Endothelial cell (in vitro differentiated cells): ENCODE data around the gene AGO3. TPM values are rescaled to one million over a fixed set of nuclear protein-coding genes. Genes with fewer than 3 reads are reported as not detected.

ENCODE experiments used
- DNase-seq: peaks from one replicate; pipeline ENCODE4 v3.0.0; 2021; ENCODE audit warnings: low spot score
- H3K27ac Mint-ChIP-seq: one replicate; pipeline ENCODE4 v1.8.0; 2021; ENCODE audit warnings: mixed read lengths, inconsistent platforms; ENCODE audit not compliant: unreplicated experiment
- H3K27me3 Mint-ChIP-seq: one replicate; pipeline ENCODE4 v1.8.0; 2021; ENCODE audit warnings: mild to moderate bottlenecking, moderate library complexity, mixed read lengths, inconsistent platforms; ENCODE audit not compliant: unreplicated experiment
- H3K36me3 Mint-ChIP-seq: one replicate; pipeline ENCODE4 v1.8.0; 2021; ENCODE audit warnings: mild to moderate bottlenecking, low read depth, mixed read lengths, inconsistent platforms; ENCODE audit not compliant: unreplicated experiment
- H3K4me1 Mint-ChIP-seq: one replicate; pipeline ENCODE4 v1.8.0; 2021; ENCODE audit warnings: mild to moderate bottlenecking, mixed read lengths, inconsistent platforms; ENCODE audit not compliant: unreplicated experiment
- H3K4me3 Mint-ChIP-seq: one replicate; pipeline ENCODE4 v1.8.0; 2021; ENCODE audit warnings: mild to moderate bottlenecking, mixed read lengths, inconsistent platforms; ENCODE audit not compliant: unreplicated experiment
- H3K9me3 Mint-ChIP-seq: one replicate; pipeline ENCODE4 v1.8.0; 2021; ENCODE audit warnings: mixed read lengths, inconsistent platforms; ENCODE audit not compliant: unreplicated experiment
- total RNA-seq: library from RNA; stranded (reverse); fragmentation: NEBNext Ultra II Directional; extraction: Animal tissue kit (Norgen Biotek cat#: 25700); gene quantifications from one replicate; pipeline ENCODE4 v1.2.1, GENCODE V29; 2021; ENCODE audit not compliant: unreplicated experiment
- TF ChIP-seq, protein P1 (sequence below): fragments of 200-600 bp; sonication (generic); IDR thresholded peaks from one replicate; pipeline ENCODE4 v1.5.0; 2021; ENCODE audit warnings: antibody characterized with exemption; ENCODE audit not compliant: unreplicated experiment

The AGO3 gene
- total RNA-seq, 1 donor from 2014 or later, result 25.9 TPM

DNA sequence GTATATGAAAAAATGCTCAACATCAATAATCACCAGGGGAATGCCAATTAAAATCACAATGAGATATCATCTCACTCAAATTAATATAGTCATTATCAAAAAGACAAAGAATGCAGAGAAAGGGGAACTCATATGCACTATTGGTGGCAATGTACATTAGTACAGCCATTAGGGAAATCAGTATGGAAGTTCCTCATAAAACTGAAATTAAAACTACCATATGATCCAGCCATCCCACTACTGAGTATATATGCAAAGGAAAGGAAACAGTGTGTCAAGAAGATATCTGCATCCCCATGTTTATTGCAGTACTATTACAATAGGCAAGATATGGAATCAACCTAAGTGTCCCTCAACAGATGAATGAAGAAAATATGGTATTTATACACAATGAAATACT, 120.9 kb downstream of the AGO3 start:
- DNase-seq, result no peak

DNA sequence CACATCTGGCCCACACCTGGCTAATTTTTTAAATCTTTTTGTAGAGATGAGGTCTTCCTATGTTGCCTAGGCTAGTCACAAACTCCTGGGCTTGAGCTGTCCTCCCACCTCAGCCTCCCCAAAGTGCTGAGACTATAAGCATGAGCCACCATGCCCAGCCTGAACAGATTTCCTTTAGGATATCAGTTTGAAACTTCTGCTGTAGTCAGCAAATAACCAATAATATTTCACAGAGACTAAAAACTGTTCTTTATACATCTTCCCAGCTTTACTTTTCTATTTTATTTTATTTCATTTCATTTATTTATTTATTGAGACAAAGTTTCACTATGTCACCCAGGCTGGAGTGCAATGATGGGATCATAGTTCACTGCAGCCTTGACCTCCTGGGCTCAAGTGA, 123.1 kb downstream of the AGO3 start:
- DNase-seq, result no peak
- no peaks in the 10 kb centered on the region for H3K9me3 Mint-ChIP-seq
- peaks cover 2% of the 10 kb centered on the region for H3K36me3 Mint-ChIP-seq
- H3K27ac Mint-ChIP-seq, result no peak overlapping the region
- TF ChIP-seq, protein P1, sequence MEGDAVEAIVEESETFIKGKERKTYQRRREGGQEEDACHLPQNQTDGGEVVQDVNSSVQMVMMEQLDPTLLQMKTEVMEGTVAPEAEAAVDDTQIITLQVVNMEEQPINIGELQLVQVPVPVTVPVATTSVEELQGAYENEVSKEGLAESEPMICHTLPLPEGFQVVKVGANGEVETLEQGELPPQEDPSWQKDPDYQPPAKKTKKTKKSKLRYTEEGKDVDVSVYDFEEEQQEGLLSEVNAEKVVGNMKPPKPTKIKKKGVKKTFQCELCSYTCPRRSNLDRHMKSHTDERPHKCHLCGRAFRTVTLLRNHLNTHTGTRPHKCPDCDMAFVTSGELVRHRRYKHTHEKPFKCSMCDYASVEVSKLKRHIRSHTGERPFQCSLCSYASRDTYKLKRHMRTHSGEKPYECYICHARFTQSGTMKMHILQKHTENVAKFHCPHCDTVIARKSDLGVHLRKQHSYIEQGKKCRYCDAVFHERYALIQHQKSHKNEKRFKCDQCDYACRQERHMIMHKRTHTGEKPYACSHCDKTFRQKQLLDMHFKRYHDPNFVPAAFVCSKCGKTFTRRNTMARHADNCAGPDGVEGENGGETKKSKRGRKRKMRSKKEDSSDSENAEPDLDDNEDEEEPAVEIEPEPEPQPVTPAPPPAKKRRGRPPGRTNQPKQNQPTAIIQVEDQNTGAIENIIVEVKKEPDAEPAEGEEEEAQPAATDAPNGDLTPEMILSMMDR, result no peak
- H3K4me1 Mint-ChIP-seq, result no peaks in the 10 kb centered on the region
- no peaks in the 10 kb centered on the region for H3K27me3 Mint-ChIP-seq
- no peak overlapping the region for H3K4me3 Mint-ChIP-seq

More for the DNA sequence above, 120.9 kb downstream of the AGO3 start:
- Mint-ChIP-seq H3K9me3 (no peaks in the 10 kb centered on the region), H3K27ac (no peak overlapping the region), H3K27me3 (no peaks in the 10 kb centered on the region), H3K4me1 (no peaks in the 10 kb centered on the region), H3K4me3 (no peak overlapping the region), H3K36me3 (peaks cover 8% of the 10 kb centered on the region)
- TF ChIP-seq, protein P1, result no peak

DNA sequence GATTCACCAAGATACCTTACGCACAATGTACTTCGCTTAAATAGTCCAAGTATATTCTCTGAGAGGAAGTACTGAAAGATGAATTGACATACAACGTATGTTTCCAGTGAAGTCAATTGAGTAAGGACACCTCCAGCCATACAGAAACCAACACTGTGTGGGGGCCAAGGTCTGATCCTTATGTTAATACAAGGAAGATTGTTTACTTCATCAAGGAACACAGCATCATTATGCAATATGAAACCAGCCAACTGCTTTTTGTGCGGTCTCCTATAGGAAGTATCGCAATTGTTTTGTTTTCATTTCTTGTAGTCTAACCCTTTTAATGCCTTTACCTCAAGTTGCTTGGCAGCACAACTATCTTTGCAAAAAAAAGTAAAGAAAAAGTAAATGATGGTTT, 124.8 kb downstream of the AGO3 start:
- Mint-ChIP-seq H3K9me3 (no peaks in the 10 kb centered on the region), H3K27ac (no peak overlapping the region), H3K27me3 (no peaks in the 10 kb centered on the region), H3K36me3 (no peaks in the 10 kb centered on the region), H3K4me1 (no peaks in the 10 kb centered on the region), H3K4me3 (no peak overlapping the region)
- DNase-seq, result no peak
- TF ChIP-seq, protein P1, result no peak

DNA sequence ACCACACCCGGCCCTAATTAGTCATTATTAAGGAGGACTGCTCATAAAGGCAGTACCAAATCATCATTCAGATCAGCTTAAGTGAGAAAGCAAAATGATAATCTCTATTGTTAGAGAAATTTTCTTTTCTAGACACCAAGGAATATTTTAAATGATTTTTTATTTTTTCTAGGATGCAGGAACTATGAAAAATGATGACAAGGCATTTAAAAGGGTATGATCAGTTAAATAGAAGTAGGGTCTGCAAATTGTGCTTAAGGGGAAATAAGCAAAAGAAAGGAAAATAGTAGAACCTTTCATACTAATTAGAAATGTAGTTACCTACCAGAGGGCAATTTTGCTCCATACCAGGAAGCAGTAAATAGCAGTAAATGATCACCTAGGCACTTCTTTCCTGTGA, 131.4 kb downstream of the AGO3 start:
- H3K9me3 Mint-ChIP-seq, result no peaks in the 10 kb centered on the region
- H3K27ac Mint-ChIP-seq, result no peak overlapping the region
- H3K36me3 Mint-ChIP-seq, result peaks cover 3% of the 10 kb centered on the region
- TF ChIP-seq, protein P1, result no peak
- H3K4me1 Mint-ChIP-seq, result no peaks in the 10 kb centered on the region
- no peaks in the 10 kb centered on the region for H3K27me3 Mint-ChIP-seq
- DNase-seq, result no peak
- no peak overlapping the region for H3K4me3 Mint-ChIP-seq

DNA sequence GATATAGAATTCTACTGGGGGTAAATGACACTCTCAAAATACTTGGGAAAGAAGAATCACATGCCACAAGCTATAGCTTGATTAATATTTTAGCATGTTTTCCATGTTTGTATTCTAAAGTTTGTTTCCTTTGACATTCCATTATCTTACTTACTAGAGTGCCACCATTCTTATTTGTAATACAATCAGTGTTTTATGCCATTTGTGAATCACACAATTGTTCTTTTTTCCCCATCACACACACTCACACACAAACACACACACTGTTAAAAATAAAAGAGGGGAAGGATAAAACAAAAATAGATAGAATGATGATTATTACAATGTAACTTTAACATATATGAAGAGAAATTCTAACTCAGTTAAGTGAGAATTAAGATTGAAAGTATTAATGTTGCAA, 137.0 kb downstream of the AGO3 start:
- no peak overlapping the region for H3K27ac Mint-ChIP-seq
- H3K9me3 Mint-ChIP-seq, result no peaks in the 10 kb centered on the region
- H3K4me3 Mint-ChIP-seq, result no peak overlapping the region
- TF ChIP-seq, protein P1, result no peak
- no peaks in the 10 kb centered on the region for H3K4me1 Mint-ChIP-seq
- DNase-seq, result no peak
- peaks cover 3% of the 10 kb centered on the region for H3K36me3 Mint-ChIP-seq
- H3K27me3 Mint-ChIP-seq, result no peaks in the 10 kb centered on the region
